GM12878 (cell line): Measurements from ENCODE around the gene HIVEP2. TPM values are rescaled to one million over a fixed set of nuclear protein-coding genes. Genes with fewer than 3 reads are reported as not detected.

Source experiments
- ATAC-seq: fragments of 200-7000 bp; cut with Tn5 transposase; 3 replicates; pipeline ENCODE4 v1.9.1; 2020; ENCODE audit warnings: mild to moderate bottlenecking, moderate library complexity
- BruUV-seq: library from RNA; stranded (reverse); fragments of 400-500 nt; replicated peaks from 2 replicates; lab custom pipeline; 2021; lab: Mats Ljungman, UMichigan
- CTCF ChIA-PET: fragments of 300-600 bp; sonication (Branson Sonifier 250); formaldehyde crosslinking; extraction: SDS; loops from one replicate; lab custom pipeline; 2021; ENCODE audit warnings: inconsistent platforms; lab: Yijun Ruan, JAX
- POLR2A ChIA-PET: fragments of 350-600 bp; formaldehyde crosslinking; extraction: SDS; loops from one replicate; lab custom pipeline; 2021; ENCODE audit warnings: inconsistent platforms; lab: Charles Lee
- RAD21 ChIA-PET: fragments of 300-600 bp; sonication (Branson Sonifier 250); formaldehyde crosslinking; loops from one replicate; lab custom pipeline; 2023; ENCODE audit warnings: antibody characterized with exemption; ENCODE audit not compliant: unreplicated experiment; lab: Charles Lee
- SMC1A ChIA-PET: fragments of 300-600 bp; sonication (Branson Sonifier 250); formaldehyde crosslinking; loops from one replicate; lab custom pipeline; 2023; ENCODE audit not compliant: unreplicated experiment, uncharacterized antibody; lab: Charles Lee
- DNase-seq: peaks from one replicate; pipeline ENCODE4 v3.0.0-alpha.2; 2011; ENCODE audit warnings: low read depth, low spot score
- FAIRE-seq: peaks from 3 replicates; lab custom pipeline; 2011; peaks lifted over from hg19 to GRCh38; lab: Jason Lieb, UNC
- H2AFZ ChIP-seq: 2 replicates; pipeline ENCODE4 v1.6.0; 2011; ENCODE audit warnings: low read depth, low read length, control low read depth; ENCODE audit not compliant: control insufficient read depth
- H3K27ac ChIP-seq: 2 replicates; pipeline ENCODE4 v1.5.1; 2011; ENCODE audit warnings: control low read depth; ENCODE audit not compliant: control insufficient read depth, insufficient read depth
- H3K27me3 ChIP-seq, 2 experiments: replicated peaks in 1 of 2; 2 replicates each; pipeline versions ENCODE4 v1.6.0 to v1.6.1; 2011; ENCODE audit warnings: low read length in 1 of 2; ENCODE audit not compliant: control insufficient read depth in 2 of 2, insufficient read depth in 2 of 2
- H3K36me3 ChIP-seq, 2 experiments: 2 replicates each; pipeline ENCODE4 v1.5.1; 2011; ENCODE audit warnings: low read length in 1 of 2; ENCODE audit not compliant: control insufficient read depth in 2 of 2, insufficient read depth in 2 of 2
- H3K4me1 ChIP-seq: 2 replicates; pipeline ENCODE4 v1.6.1; 2011; ENCODE audit warnings: mild to moderate bottlenecking, low read length, moderate library complexity, mixed read lengths; ENCODE audit not compliant: control insufficient read depth, insufficient read depth
- H3K4me2 ChIP-seq: 2 replicates; pipeline ENCODE4 v1.6.0; 2011; ENCODE audit warnings: control low read depth; ENCODE audit not compliant: control insufficient read depth, insufficient read depth
- H3K4me3 ChIP-seq: fragments of 200-600 bp; sonication (generic); 2 replicates; pipeline ENCODE4 v1.5.1; 2016
- H3K79me2 ChIP-seq: 2 replicates; pipeline ENCODE4 v1.6.0; 2011; ENCODE audit warnings: low read length; ENCODE audit not compliant: control insufficient read depth, insufficient read depth
- H3K9ac ChIP-seq: 2 replicates; pipeline ENCODE4 v1.8.0; 2011; ENCODE audit warnings: low read length, control low read depth, mixed read lengths; ENCODE audit not compliant: control insufficient read depth, insufficient read depth
- H3K9me3 ChIP-seq: replicated peaks from 3 replicates; pipeline ENCODE4 v1.5.1; 2011; ENCODE audit warnings: mild to moderate bottlenecking, low read length; ENCODE audit not compliant: control insufficient read depth, insufficient read depth
- H4K20me1 ChIP-seq: 2 replicates; pipeline ENCODE4 v1.6.0; 2011; ENCODE audit not compliant: control insufficient read depth, insufficient read depth
- BCL11A ChIP-seq: IDR thresholded peaks from 2 replicates; pipeline ENCODE4 v1.6.1; 2011; ENCODE audit warnings: low read depth, low read length
- BCLAF1 ChIP-seq: fragments of 450-650 bp; IDR thresholded peaks from 2 replicates; pipeline ENCODE4 v1.6.1; 2017; ENCODE audit warnings: antibody characterized with exemption, mild to moderate bottlenecking, moderate library complexity
- ELK1 ChIP-seq: IDR thresholded peaks from 2 replicates; pipeline ENCODE4 v1.6.1; 2012; ENCODE audit warnings: low read depth, low read length, improper control_type of control experiment
- HDAC6 ChIP-seq: fragments of 200-600 bp; sonication (generic); IDR thresholded peaks from one replicate; pipeline ENCODE4 v1.8.0; 2017; ENCODE audit warnings: antibody characterized with exemption; ENCODE audit not compliant: unreplicated experiment
- HDGF ChIP-seq: fragments of 450-650 bp; IDR thresholded peaks from 2 replicates; pipeline ENCODE4 v1.6.1; 2016; ENCODE audit warnings: antibody characterized with exemption
- JUND ChIP-seq: IDR thresholded peaks from 2 replicates; pipeline ENCODE4 v1.6.1; 2012; ENCODE audit warnings: low read depth, mild to moderate bottlenecking, low read length, improper control_type of control experiment, moderate library complexity
- POLR2A ChIP-seq: IDR thresholded peaks from 2 replicates; pipeline ENCODE4 v1.6.1; 2011; ENCODE audit warnings: low read depth, mild to moderate bottlenecking, low read length
- SMAD5 ChIP-seq: IDR thresholded peaks from 2 replicates; pipeline ENCODE4 v1.6.1; 2016; ENCODE audit warnings: antibody characterized with exemption, low read depth
- SMARCA5 ChIP-seq: fragments of 450-650 bp; IDR thresholded peaks from 2 replicates; pipeline ENCODE4 v1.6.1; 2017; ENCODE audit warnings: mild to moderate bottlenecking
- SMC3 ChIP-seq: IDR thresholded peaks from 2 replicates; pipeline ENCODE4 v1.6.1; 2011; ENCODE audit warnings: low read length, improper control_type of control experiment, borderline replicate concordance
- STAT3 ChIP-seq: IDR thresholded peaks from 2 replicates; pipeline ENCODE4 v1.6.1; 2011; ENCODE audit warnings: low read depth, low read length, improper control_type of control experiment
- TAF1 ChIP-seq: IDR thresholded peaks from 2 replicates; pipeline ENCODE4 v1.6.1; 2011; ENCODE audit warnings: mild to moderate bottlenecking, low read depth, low read length, borderline replicate concordance
- USF1 ChIP-seq: IDR thresholded peaks from 2 replicates; pipeline ENCODE4 v1.6.1; 2011; ENCODE audit warnings: borderline replicate concordance, low read depth, mild to moderate bottlenecking, moderate library complexity, mixed read lengths, low read length; ENCODE audit not compliant: insufficient read depth; ENCODE audit errors: extremely low read length
- ZSCAN29 ChIP-seq: fragments of 450-650 bp; IDR thresholded peaks from 2 replicates; pipeline ENCODE4 v1.6.1; 2017; ENCODE audit warnings: mild to moderate bottlenecking, moderate library complexity
- WGBS: methylation state at CpG from one replicate; pipeline ENCODE4 v1.1.6; 2016; ENCODE audit warnings: low lambda C conversion rate; ENCODE audit not compliant: insufficient replicate concordance, insufficient coverage; ENCODE audit errors: missing lambda C conversion rate; 5-methylcytosine and 5-hydroxymethylcytosine counted together
- in situ Hi-C: fragments of 300-500 bp; cut with MboI; formaldehyde crosslinking; loops from 9 replicates; pipeline ENCODE4 v1.14.3; 2018; ENCODE audit warnings: mixed read lengths
- intact Hi-C: fragments of 100-400 bp; cut with micrococcal nuclease; formaldehyde crosslinking; loops from one replicate; pipeline ENCODE4 v1.14.2; 2022; ENCODE audit not compliant: unreplicated experiment
- polyA plus RNA-seq, 11 experiments: library from polyadenylated mRNA; depleted of rRNA in 4 of 11; unstranded in 6 of 11; stranded (reverse) in 5 of 11; fragments of >200 nt; fragmentation: Nextera tagmentation in 4 of 11; fragmentation: Illumina TruSeq in 1 of 11; extraction: Ambion mirVana in 4 of 11; extraction: Trizol in 1 of 11; gene quantifications; 1 replicate in 1 of 11; 2 replicates in 10 of 11; pipeline versions ENCODE4 v1.2.1 to v1.2.3, GENCODE V29; 2011 to 2016; ENCODE audit warnings: inconsistent platforms in 2 of 11, missing spikeins in 2 of 11, low read depth in 1 of 11
- total RNA-seq, 4 experiments: library from RNA; depleted of rRNA in 3 of 4; stranded (reverse); fragments of >200 nt in 3 of 4; fragmentation: Illumina TruSeq in 1 of 4; extraction: Trizol in 1 of 4; gene quantifications; 2 replicates each; pipeline versions ENCODE4 v1.2.1 to v1.2.3, GENCODE V29; 2013 to 2021

HIVEP2 gene
- total and polyA plus RNA-seq, 10 of the 15 experiments (the other 5 are each of a cell fraction or from before 2014, with no cell fraction given): 1.2 to 15.7 (median 10.2) TPM

GRCh38 chr6:142833798-142834197, 111.2 kb downstream of the HIVEP2 start:
- FAIRE-seq: no peak
- no peaks in the 10 kb centered on the region; the same call in 2 of the 3 replicates for H3K9me3 ChIP-seq
- H3K4me2 ChIP-seq: no peak overlapping the region
- H3K27me3 ChIP-seq: no peaks in the 10 kb centered on the region
- ATAC-seq: no peak
- ChIA-PET CTCF (interaction anchor here (0.7 to 7.9 kb wide), 2 partner anchors 9 to 10 kb away, joined by 3 to 108 read pairs; no protein-coding TSS in a partner anchor), RAD21 (interaction anchor here (1.0 to 17.8 kb wide), 3 partner anchors 9 to 58 kb away, joined by 3 to 374 read pairs (median 4); no protein-coding TSS in a partner anchor), SMC1A (interaction anchor here (0.8 to 12.1 kb wide), 9 partner anchors 9 to 192 kb away, joined by 3 to 449 read pairs (median 4); no protein-coding TSS in a partner anchor), POLR2A (interaction anchor here (0.8 to 1.3 kb wide), 3 partner anchors 9 to 60 kb away, joined by 3 to 4 read pairs (median 4); no protein-coding TSS in a partner anchor)
- H3K36me3 ChIP-seq: peaks cover 0 to 7% of the 10 kb centered on the region in 2 experiments; a peak in 3 of 4 replicates
- no TSS peak for BruUV-seq
- H2AFZ ChIP-seq: no peak overlapping the region
- no peak overlapping the region for H3K27ac ChIP-seq
- WGBS: 50% methylated on average over 2 of the region's 2 CpGs
- peaks cover 9% of the 10 kb centered on the region for H3K4me1 ChIP-seq
- in situ Hi-C loops: no loop called here
- intact Hi-C loops: no loop called here
- H3K79me2 ChIP-seq: peaks cover 28% of the 10 kb centered on the region
- no peak overlapping the region for H3K9ac ChIP-seq
- DNase-seq: no peak
- no peak overlapping the region for H3K4me3 ChIP-seq
- no peak for TF ChIP-seq USF1
- TF ChIP-seq ZSCAN29: no peak
- no peak for TF ChIP-seq SMAD5
- TF ChIP-seq TAF1: no peak
- TF ChIP-seq BCL11A: no peak
- no peak for TF ChIP-seq BCLAF1
- TF ChIP-seq POLR2A: no peak
- TF ChIP-seq SMARCA5: no peak
- TF ChIP-seq ELK1: no peak
- TF ChIP-seq JUND: no peak
- no peak for TF ChIP-seq SMC3
- TF ChIP-seq HDAC6: no peak
- no peak for TF ChIP-seq HDGF
- no peak for TF ChIP-seq STAT3
- H4K20me1 ChIP-seq: no peaks in the 10 kb centered on the region
